GM20431 (cell line): ENCODE measurements around the gene CLMN.

Experiments used
- in situ Hi-C: fragments of 300-500 bp; cut with MseI, MboI; formaldehyde crosslinking; loops from one replicate; pipeline ENCODE4 v1.15.0; 2020; ENCODE audit warnings: low sequenced_read_pairs; ENCODE audit not compliant: unreplicated experiment

CLMN gene

DNA sequence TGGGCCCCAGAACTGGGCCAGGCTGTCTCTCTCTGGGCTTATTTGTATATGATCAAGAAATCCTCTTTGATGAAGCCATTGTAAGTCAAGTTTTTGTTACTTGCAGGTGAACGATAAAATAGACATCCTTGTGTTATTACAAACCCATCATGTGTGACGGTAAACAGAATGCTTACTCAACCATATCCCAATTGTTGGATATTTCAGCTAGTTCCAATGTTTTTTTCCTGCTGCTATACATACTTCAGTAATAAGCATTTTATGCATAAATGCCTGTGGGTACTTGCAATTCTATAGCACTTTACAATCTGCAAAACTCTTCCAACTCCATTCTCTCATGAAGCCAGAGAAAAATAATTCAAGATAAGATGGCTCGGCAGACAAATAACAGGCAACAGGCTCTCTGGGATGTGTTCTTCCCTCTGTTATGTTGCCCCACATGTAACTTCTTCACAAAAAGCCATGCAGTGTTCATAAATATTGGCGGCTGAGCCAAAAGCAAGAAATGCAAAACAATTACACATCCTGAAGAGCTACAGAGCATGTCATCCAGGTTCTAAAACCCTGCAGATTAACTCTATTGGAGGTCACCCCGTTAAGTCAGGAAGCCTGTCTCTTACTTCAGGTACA, 69.5 kb downstream of the CLMN start:
- in situ Hi-C loops, result no loop called here

- in situ Hi-C loops, result no loop called here
These were observed 71.3 kb downstream of the CLMN start for GRCh38 chr14:95248432-95248831.

DNA sequence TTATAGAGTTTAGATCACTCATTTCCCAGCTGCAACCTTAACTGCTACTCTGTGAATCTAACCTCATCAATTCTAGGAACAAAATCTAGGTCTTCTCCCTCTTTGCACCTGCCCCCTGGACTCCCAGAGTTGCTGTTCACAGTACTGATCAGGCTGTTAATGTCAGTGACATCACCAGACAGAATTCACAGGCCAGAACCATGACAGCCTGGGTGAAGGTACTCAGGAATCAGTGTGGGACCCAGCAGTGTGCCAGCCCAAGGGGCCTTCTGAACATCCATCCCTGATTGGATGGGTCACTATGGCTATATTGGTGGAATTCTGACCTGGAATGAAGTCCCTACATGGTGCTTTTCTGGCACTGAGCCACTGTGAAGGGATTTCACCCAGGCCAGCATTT, 72.8 kb downstream of the CLMN start:
- in situ Hi-C loops, result no loop called here

DNA sequence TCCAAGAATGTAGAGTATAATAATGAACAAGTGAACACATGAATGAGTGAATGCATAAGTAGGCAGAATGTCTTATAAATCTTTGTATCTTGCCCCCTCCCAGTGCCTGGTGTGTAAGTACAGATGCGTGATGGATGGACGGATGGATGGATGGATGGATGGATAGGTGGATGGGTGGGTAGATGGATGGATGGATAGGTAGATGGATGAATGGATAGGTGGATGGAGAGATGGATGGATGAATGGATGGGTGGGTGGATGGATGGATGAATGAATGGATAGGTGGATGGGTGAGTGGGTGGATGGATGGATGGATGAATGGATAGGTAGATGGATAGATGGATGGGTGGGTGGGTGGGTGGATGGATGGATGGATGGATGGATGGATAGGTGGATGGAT, 74.4 kb downstream of the CLMN start:
- in situ Hi-C loops, result no loop called here

- in situ Hi-C loops, result no loop called here
These were observed 75.1 kb downstream of the CLMN start for GRCh38 chr14:95244587-95244986.

DNA sequence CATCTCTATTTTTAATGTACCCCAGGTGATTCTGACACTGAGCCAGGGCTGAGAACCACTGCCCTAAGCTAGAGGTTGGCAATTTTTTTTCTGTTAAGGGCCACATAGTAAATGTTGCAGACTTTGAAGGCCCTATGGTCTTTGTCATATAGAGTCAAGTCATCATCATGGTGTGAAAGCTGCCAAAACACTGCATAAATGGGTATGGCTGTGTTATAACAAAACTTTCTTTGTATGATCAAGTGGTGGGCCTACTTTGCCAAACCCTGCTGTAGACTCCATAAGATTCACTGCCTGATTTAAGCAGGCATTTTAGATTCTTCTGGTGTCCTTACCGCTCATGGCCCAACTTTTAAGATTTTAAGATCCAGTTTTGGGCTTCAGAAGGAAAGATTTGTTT, 76.8 kb downstream of the CLMN start:
- in situ Hi-C loops, result no loop called here

DNA sequence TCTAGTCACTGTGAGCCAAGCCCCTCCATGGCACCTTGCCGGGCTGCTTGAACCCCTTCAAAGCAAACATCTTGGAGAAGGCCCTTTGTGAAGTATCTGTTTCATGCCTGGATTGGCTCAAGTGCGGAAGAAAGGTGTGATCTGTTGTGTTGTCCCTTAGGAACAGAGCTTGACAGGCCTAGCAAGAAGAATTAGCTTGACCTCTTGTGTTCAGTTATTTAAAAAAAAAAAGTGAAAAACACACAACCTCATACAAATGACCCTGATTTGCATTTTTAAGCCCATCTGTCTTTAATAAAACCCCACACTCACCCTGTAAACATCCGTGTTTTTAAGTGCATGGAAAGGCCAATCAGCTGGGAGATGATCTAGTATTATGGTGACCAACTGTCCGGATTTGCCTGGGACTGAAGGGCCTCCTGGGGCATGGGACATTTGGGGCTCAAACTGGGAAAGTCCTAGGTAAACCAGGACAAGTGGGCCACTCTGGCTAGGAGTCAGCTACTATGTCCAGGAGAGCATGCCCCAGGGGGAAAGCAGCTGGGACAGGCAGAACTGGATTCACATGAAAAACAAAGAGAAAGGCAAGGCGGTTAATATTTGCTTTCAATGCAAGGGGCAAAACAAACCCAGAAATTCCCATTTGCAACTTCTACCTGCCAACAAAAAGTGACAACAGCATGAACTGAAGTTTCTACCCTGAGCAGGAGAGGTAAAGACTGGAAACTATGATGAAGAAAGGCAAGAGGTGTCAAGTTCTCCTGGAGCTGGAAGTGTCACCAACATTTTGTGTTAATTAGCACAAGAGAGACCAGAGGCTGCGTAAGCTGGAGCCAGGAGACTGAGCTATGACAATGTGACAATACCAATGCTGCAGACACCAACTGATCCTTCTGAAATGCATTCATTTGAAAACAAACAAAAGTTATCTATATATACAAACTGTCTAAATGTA, 78.6 kb downstream of the CLMN start:
- in situ Hi-C loops, result no loop called here

- in situ Hi-C loops, result no loop called here
These were observed 81.0 kb downstream of the CLMN start for GRCh38 chr14:95238487-95239298.

- in situ Hi-C loops, result no loop called here
These were observed 81.8 kb downstream of the CLMN start for GRCh38 chr14:95237958-95238340.

- in situ Hi-C loops, result no loop called here
These were observed 82.4 kb downstream of the CLMN start for GRCh38 chr14:95237121-95237957.

DNA sequence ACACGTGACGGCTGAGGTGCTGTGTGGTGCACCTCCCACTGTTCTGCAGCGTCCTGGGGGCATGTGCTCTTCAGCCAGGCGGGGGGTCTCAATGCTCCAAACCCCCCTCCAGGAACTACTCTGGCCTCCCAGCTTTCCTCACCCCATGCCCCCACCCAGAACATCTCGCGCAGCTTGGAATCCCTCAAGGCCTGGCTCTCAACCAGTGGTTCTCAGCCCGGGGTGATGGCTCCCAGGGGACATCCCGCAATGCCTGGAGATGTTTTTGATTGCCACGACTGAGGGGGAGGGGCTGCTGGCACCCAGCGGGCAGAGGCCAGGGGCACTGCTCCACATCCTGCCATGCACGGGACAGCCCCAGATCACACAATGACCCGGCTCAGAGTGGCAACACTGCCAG, 83.5 kb downstream of the CLMN start:
- in situ Hi-C loops, result no loop called here

DNA sequence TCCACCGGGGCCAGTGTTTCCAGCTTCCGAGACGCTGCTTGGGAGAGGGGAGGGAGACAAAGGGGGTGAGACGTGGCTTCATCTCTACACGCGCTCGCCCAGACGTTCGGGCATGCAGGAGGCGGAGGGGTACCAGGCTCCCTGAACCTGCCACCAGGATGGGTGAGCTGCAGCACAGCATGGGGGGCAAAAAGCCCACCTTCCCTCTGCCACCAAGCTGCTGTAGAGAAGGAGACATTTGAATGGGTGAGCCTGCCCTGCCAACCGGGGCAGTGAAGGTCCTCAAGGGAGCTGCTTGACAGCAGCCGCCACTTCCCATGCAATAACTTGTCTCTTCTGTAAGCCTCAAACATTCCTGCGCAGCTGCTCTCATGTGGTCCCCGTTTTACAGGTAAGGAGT, 83.9 kb downstream of the CLMN start:
- in situ Hi-C loops, result no loop called here

DNA sequence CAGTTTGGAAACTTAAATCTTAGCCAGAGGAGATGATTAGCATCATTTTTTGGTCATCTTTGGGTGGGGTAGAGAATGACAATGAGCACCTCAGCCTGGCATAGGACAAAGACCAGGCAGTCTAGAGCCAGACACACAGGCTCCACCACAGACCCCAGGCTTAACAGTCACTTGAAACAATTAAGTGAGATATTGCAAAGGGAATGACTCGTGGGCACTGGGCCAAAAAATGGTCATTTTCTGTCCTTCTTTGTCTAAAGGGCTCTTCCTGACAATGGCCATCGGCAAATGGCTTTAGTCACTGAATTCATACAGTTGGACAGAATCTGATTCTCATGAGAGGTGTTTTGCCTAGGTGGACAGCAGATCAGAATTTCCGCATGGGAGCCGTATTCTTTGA, 84.4 kb downstream of the CLMN start:
- in situ Hi-C loops, result no loop called here

GRCh38 chr14:95234426-95234825, 85.3 kb downstream of the CLMN start:
- in situ Hi-C loops, result no loop called here

DNA sequence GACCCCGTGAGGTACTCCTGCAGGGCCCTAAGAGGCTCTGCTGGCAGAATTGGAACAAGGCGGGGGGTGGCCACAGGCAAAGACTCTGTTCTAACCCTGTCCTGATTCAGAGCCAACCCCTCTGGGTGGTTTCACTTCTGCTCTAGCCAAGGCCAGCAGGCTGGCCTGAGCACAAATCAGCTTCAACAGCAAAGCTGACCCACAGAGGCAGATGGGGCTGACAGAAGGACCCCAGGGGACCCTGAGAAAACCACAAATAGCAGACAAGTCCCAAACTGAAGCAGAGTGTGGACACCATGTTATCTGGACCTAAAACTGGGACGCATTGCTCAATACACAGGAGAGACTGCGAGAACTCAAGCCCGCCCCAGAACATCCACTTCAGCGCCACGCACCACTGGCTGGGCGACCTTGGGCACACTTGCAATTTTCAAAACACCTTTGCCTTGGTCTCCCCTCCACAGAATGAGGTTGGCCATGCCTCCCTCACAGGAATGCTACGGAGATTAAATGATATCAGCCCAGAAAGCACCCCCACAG, 85.9 kb downstream of the CLMN start:
- in situ Hi-C loops, result no loop called here

DNA sequence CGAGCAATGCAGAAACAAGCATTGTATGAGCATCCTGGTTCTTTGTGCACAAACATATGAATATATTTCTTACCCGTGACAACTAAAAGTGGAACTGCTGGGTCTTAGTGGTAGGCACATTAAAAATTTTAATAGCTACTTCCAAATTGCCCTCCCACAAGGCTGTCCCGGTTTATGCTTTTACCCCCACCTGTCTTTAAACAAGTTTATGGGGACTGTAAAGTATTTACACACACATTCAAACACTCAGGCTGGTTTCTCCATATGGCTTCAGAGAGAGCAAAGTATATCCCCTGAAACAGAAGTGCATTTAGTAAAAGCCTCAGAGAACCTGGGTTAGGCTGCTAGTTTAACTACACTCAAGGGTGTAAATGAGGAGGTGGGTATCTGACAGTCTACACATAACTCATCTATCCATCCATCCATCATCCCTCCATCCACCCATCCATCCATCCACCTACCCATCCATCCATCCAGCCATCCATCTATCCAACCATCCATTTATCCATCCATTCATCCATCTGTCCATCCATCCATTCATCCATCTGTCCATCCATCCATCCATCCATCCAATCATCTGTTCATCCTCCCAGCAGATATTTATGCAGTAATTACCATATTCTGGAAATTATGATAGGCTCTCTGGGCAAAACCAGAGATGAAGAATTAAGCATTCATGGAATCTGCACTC, 86.7 kb downstream of the CLMN start:
- in situ Hi-C loops, result no loop called here

- in situ Hi-C loops, result no loop called here
These were observed 87.6 kb downstream of the CLMN start for GRCh38 chr14:95231966-95232633.

GRCh38 chr14:95229749-95230148, 90.0 kb downstream of the CLMN start:
- in situ Hi-C loops, result no loop called here

- in situ Hi-C loops, result no loop called here
These were observed 91.5 kb downstream of the CLMN start for GRCh38 chr14:95228240-95228639.
